Liver (tissue), 3 donors: ENCODE data around the gene DPH2.

Source experiments
- FOXA1 ChIP-seq: IDR thresholded peaks from 2 replicates; pipeline ENCODE4 v1.6.1; 2016; ENCODE audit warnings: antibody characterized with exemption
- GABPA ChIP-seq, 2 donors: IDR thresholded peaks in 1 of 2; conservative IDR thresholded peaks in 1 of 2; 2 replicates each; pipeline ENCODE4 v1.6.1; 2016; ENCODE audit warnings: antibody characterized with exemption in 2 of 2, mild to moderate bottlenecking in 1 of 2, moderate library complexity in 1 of 2
- SP1 ChIP-seq: IDR thresholded peaks from 2 replicates; pipeline ENCODE4 v1.6.1; 2018; ENCODE audit warnings: antibody characterized with exemption, mild to moderate bottlenecking
- YY1 ChIP-seq: IDR thresholded peaks from 2 replicates; pipeline ENCODE4 v1.6.1; 2016; ENCODE audit warnings: antibody characterized with exemption, mild to moderate bottlenecking
- TF ChIP-seq, protein P1 (sequence below): fragments of 150-350 bp; IDR thresholded peaks from 2 replicates; pipeline ENCODE4 v1.5.1; 2017; ENCODE audit warnings: improper control_type of control experiment, low read depth, low read length; ENCODE audit not compliant: missing input control
- TF ChIP-seq, protein P2 (sequence below): IDR thresholded peaks from 2 replicates; pipeline ENCODE4 v1.6.1; 2016; ENCODE audit warnings: antibody characterized with exemption
- TF ChIP-seq, protein P3 (sequence below): IDR thresholded peaks from 2 replicates; pipeline ENCODE4 v1.6.1; 2016; ENCODE audit warnings: antibody characterized with exemption, mild to moderate bottlenecking
- donor health status: healthy.
- donor health status: healthy.

DNA sequence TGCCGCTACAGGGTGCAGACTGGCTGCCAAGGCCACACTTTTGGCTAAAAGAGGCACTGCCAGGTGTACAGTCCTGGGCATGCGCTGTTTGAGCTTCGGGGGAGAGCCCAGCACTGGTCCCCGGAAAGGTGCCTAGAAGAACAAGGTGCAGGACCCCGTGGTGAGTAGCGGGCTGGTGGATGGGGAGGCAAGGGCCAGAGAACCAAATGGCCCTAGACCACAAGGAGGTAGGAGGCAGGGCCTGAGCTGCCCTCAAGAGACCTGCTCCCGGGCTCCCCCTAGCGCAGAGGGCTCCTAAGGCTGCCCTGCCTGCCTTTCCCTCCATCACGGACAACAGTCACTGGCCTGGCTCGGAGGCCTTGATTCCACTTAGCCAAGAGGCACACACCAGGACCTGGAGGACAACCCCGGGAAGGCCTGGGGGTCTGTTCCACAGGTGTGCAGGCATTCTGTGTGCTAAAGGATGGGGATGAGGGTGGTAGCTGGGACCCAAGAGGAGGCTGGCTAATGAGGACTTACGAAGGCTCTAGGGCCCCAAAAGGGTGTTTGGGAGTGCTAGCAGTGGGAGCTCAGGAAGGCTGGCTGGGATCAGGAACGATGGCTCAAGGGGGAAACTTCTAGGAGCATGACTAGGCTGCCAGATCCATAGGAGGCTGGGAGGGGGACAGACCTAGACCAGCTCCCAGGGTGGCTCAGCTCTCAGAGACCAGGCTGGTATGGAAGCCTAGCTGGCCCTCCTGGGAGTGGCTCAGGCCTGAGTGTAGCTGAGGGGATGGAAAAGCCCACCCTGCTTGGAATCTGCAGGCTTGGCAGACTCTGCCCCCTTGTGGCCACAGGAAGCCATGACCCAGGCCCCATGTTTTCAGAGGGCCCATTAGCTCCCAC, 35.5 kb upstream of the DPH2 start:
- no peak for TF ChIP-seq YY1
- TF ChIP-seq FOXA1, result no peak
- TF ChIP-seq, protein P1, sequence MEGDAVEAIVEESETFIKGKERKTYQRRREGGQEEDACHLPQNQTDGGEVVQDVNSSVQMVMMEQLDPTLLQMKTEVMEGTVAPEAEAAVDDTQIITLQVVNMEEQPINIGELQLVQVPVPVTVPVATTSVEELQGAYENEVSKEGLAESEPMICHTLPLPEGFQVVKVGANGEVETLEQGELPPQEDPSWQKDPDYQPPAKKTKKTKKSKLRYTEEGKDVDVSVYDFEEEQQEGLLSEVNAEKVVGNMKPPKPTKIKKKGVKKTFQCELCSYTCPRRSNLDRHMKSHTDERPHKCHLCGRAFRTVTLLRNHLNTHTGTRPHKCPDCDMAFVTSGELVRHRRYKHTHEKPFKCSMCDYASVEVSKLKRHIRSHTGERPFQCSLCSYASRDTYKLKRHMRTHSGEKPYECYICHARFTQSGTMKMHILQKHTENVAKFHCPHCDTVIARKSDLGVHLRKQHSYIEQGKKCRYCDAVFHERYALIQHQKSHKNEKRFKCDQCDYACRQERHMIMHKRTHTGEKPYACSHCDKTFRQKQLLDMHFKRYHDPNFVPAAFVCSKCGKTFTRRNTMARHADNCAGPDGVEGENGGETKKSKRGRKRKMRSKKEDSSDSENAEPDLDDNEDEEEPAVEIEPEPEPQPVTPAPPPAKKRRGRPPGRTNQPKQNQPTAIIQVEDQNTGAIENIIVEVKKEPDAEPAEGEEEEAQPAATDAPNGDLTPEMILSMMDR, result peak; percentile 69
- TF ChIP-seq, protein P2, sequence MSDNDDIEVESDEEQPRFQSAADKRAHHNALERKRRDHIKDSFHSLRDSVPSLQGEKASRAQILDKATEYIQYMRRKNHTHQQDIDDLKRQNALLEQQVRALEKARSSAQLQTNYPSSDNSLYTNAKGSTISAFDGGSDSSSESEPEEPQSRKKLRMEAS, result no peak
- TF ChIP-seq, protein P3, sequence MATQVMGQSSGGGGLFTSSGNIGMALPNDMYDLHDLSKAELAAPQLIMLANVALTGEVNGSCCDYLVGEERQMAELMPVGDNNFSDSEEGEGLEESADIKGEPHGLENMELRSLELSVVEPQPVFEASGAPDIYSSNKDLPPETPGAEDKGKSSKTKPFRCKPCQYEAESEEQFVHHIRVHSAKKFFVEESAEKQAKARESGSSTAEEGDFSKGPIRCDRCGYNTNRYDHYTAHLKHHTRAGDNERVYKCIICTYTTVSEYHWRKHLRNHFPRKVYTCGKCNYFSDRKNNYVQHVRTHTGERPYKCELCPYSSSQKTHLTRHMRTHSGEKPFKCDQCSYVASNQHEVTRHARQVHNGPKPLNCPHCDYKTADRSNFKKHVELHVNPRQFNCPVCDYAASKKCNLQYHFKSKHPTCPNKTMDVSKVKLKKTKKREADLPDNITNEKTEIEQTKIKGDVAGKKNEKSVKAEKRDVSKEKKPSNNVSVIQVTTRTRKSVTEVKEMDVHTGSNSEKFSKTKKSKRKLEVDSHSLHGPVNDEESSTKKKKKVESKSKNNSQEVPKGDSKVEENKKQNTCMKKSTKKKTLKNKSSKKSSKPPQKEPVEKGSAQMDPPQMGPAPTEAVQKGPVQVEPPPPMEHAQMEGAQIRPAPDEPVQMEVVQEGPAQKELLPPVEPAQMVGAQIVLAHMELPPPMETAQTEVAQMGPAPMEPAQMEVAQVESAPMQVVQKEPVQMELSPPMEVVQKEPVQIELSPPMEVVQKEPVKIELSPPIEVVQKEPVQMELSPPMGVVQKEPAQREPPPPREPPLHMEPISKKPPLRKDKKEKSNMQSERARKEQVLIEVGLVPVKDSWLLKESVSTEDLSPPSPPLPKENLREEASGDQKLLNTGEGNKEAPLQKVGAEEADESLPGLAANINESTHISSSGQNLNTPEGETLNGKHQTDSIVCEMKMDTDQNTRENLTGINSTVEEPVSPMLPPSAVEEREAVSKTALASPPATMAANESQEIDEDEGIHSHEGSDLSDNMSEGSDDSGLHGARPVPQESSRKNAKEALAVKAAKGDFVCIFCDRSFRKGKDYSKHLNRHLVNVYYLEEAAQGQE, result no peak
- no peak for TF ChIP-seq SP1
- no peak for TF ChIP-seq GABPA (IDR thresholded peaks at IDR 0.05 in 1 of 2, conservative IDR thresholded peaks at IDR 0.05 in 1 of 2)
